Neural crest cell (in vitro differentiated cells): ENCODE results near the gene IZUMO4. TPM values are rescaled to one million over a fixed set of nuclear protein-coding genes. Genes with fewer than 3 reads are reported as not detected.

ENCODE experiments used
- DNase-seq: peaks from one replicate; pipeline ENCODE4 v3.0.0; 2021; ENCODE audit warnings: low read depth, mixed read lengths, low spot score
- H3K27ac Mint-ChIP-seq: one replicate; pipeline ENCODE4 v1.8.0; 2021; ENCODE audit warnings: mild to moderate bottlenecking, mixed read lengths; ENCODE audit not compliant: unreplicated experiment
- H3K27me3 Mint-ChIP-seq: 2 replicates; pipeline ENCODE4 v1.8.0; 2021; ENCODE audit warnings: low read depth, mild to moderate bottlenecking, mixed read lengths
- H3K36me3 Mint-ChIP-seq: 2 replicates; pipeline ENCODE4 v1.8.0; 2021; ENCODE audit warnings: low read depth, mild to moderate bottlenecking, mixed read lengths
- H3K4me1 Mint-ChIP-seq: 2 replicates; pipeline ENCODE4 v1.8.0; 2021; ENCODE audit warnings: mixed read lengths
- H3K4me3 Mint-ChIP-seq: one replicate; pipeline ENCODE4 v1.8.0; 2021; ENCODE audit warnings: mild to moderate bottlenecking, mixed read lengths
- H3K9me3 Mint-ChIP-seq: 2 replicates; pipeline ENCODE4 v1.8.0; 2021; ENCODE audit warnings: mixed read lengths
- CTCF ChIP-seq: fragments of 200-600 bp; sonication (generic); conservative IDR thresholded peaks from 2 replicates; pipeline ENCODE4 v1.5.0; 2021; ENCODE audit warnings: antibody characterized with exemption, mild to moderate bottlenecking
- total RNA-seq: library from RNA; stranded (reverse); gene quantifications from 2 replicates; pipeline ENCODE4 v1.2.1, GENCODE V29; 2021

The IZUMO4 gene
- total RNA-seq, 1 donor from 2014 or later, result 5.6 TPM

DNA sequence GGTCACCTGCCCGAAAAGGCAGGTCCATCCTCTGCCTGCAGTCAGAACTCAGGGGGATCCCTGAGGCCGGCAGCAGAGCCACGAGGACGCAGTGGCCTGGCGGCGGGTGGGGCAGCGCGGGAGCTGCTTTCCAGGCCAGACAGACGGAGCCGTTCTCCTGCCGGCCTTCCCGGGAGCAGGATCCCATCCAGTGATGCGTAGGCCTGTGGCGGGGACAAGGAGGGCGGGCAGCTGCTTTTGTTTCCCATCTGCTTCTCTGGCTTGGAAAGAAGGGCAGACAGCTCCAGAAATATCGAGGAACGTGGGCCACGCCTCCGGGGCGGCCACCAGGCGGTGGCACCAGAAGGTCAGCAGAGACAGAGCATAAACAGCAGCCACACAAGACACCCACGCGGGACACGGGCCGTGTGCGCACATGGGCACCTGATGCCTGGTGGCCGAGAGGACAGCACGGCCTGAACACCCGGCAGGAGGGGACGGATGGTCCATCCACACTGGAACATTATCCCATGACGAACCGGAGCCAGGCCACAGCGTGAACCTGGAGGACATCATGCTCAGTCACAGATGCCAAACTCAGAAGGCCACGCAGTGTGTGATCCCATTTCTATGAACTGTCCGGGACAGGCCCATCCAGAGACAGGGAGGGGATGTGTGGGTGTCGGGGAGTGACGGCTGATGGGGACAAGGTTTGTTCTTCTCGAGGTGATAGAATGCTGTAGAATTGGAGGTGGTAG, 31.8 kb upstream of the IZUMO4 start:
- Mint-ChIP-seq H3K27ac (no peak overlapping the region), H3K4me1 (peaks cover 41% of the 10 kb centered on the region), H3K27me3 (no peaks in the 10 kb centered on the region), H3K4me3 (peak overlapping the region; percentile 49), H3K36me3 (no peaks in the 10 kb centered on the region), H3K9me3 (no peaks in the 10 kb centered on the region)
- no peak for TF ChIP-seq CTCF
- no peak for DNase-seq

- Mint-ChIP-seq H3K27me3 (no peaks in the 10 kb centered on the region), H3K4me1 (peaks cover 5% of the 10 kb centered on the region), H3K27ac (no peak overlapping the region), H3K36me3 (peaks cover 14% of the 10 kb centered on the region), H3K9me3 (no peaks in the 10 kb centered on the region), H3K4me3 (no peak overlapping the region)
- DNase-seq, result no peak
- no peak for TF ChIP-seq CTCF
Observed at GRCh38 chr19:2070436-2070827, 26.3 kb upstream of the IZUMO4 start.

DNA sequence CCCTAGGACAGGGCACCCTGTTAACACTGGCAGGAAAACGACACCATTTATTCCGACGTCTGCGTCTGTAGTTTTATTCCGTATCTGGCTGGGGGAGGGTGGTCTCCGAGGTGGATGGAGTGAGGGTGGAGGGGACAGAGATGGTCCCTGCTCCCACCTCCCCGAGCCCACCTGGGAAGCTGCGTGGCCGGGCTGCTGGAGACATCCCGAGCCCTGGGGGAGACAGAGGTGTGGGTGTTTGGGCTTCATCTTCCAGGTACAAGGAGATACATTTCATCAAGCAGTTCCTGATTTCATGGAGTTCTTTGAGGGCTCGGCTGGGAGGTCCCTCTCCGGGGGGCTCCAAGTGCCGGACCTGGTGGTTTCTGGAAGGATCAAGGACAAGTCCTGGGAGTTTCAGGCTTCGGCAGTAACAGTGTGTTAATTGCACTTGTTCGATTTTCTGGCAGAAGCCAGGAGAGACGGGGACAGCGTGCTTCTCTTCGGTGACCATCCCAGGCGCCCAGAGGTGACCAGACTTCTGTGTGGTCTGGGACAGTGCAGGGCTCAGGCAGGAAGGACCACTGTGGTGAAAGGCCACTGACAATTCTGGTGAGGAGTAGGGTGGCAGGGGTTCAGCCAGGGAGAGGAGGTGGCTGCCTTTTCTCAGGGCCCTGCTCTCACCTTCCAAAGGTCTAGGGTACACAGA, 25.6 kb upstream of the IZUMO4 start:
- Mint-ChIP-seq H3K27me3 (no peaks in the 10 kb centered on the region), H3K27ac (no peak overlapping the region), H3K4me1 (peaks cover 5% of the 10 kb centered on the region), H3K4me3 (no peak overlapping the region), H3K36me3 (peaks cover 14% of the 10 kb centered on the region), H3K9me3 (no peaks in the 10 kb centered on the region)
- no peak for TF ChIP-seq CTCF
- no peak for DNase-seq

DNA sequence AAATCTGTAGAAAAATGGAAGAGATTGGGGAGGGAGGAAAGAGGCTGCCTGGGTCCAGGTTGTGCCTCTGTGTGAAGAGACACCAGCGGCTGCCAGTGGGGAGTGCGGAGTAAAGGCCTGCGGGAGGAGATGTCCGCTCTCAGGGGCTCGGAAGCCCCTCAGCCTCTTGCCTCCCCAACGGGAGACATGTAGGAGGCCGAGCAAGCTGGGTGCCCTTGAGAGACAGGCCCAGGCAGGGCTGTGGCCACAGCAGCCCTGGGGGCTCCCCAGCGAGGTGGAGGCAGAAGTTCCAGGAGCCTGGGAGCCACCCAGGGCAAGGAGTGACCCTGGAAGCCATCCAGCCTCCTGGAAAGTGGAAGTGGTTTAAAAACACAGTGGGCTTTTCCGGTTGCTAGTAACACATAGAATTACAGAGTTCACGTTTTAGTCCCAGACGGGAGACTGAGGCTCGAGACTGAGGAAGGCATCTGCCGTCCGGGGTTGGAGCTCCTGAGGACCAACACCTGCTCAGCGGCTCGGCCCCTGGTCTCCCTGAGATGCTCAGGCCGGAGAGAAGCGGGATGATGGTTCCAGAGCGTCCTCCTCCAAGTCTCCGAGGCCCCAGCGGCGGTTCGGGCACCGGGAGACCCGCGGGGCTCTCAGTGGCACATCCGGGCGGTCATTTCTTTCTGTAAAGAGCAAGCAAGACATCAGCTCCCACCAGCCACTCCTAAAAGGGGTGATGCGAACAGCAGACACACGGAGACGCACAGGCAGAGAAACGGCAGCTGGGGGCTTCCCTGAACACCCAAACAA, 23.8 kb upstream of the IZUMO4 start:
- DNase-seq, result no peak
- H3K36me3 Mint-ChIP-seq, result peaks cover 14% of the 10 kb centered on the region
- peaks cover 5% of the 10 kb centered on the region for H3K4me1 Mint-ChIP-seq
- no peak overlapping the region for H3K27ac Mint-ChIP-seq
- H3K9me3 Mint-ChIP-seq, result no peaks in the 10 kb centered on the region
- no peaks in the 10 kb centered on the region for H3K27me3 Mint-ChIP-seq
- H3K4me3 Mint-ChIP-seq, result no peak overlapping the region
- TF ChIP-seq CTCF, result no peak

DNA sequence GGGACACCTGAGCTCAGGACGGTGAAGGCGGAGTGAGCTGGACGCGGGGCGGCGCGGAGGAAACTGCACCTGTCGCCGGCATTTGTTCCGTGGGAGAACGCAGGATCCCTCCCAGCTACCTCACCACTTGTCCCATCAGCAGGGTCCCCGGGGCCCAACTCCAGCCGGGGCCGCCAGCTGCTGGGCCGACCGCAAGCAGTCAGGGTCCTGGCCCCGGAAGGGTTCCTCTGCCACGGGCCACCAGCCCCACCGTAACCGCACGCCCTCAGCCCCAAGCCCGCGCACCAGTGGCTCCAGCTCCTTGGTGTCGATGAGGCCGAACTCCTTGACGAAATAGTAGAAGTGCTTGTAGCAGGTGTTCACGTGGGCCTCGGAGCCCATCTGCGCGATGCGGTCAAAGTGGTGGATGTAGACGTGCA, 20.2 kb upstream of the IZUMO4 start:
- Mint-ChIP-seq H3K27me3 (no peaks in the 10 kb centered on the region), H3K27ac (no peak overlapping the region), H3K36me3 (peaks cover 8% of the 10 kb centered on the region), H3K4me1 (no peaks in the 10 kb centered on the region), H3K4me3 (no peak overlapping the region), H3K9me3 (no peaks in the 10 kb centered on the region)
- TF ChIP-seq CTCF, result no peak
- no peak for DNase-seq
